Eye (tissue), 1 donor: Measurements from ENCODE around the gene FAIM2.
"Not testable (repeated sequence)": the region's sequence is repeated elsewhere in the genome, so short reads cannot be mapped to it uniquely, and the experiment has no call there.

Source experiments
- DNase-seq: peaks from one replicate; pipeline ENCODE4 v3.0.0-alpha.2; 2015

Gene FAIM2

GRCh38 chr12:49855890-49856289 lies 47.8 kb downstream of the FAIM2 start:
- not testable (repeated sequence) for DNase-seq

- no peak for DNase-seq
Measured at GRCh38 chr12:49854976-49855375, 48.7 kb downstream of the FAIM2 start.

GRCh38 chr12:49853671-49854070 lies 50.0 kb downstream of the FAIM2 start:
- DNase-seq, result no peak

GRCh38 chr12:49847161-49847560 lies 56.5 kb downstream of the FAIM2 start:
- no peak for DNase-seq

DNA sequence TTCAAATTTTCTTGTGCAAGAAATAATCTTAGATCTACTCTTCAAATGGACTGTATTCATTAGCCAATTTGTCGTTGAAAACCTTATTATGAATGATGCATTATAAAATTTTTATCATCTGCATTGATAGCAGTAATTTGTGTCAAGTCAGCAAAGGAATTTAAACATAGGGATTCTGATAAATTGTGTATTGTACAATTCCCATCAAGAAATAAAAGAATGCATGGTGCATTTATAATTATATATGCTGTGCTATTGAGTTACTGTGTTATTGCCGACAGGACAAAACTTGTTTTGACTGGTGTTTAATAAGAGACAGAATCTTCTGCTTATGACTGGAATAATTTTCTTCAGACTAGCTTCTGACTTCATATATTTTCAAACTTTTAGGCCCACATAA lies 57.7 kb downstream of the FAIM2 start:
- no peak for DNase-seq

- DNase-seq, result no peak
Measured at GRCh38 chr12:49843876-49844437, 59.7 kb downstream of the FAIM2 start.

DNA sequence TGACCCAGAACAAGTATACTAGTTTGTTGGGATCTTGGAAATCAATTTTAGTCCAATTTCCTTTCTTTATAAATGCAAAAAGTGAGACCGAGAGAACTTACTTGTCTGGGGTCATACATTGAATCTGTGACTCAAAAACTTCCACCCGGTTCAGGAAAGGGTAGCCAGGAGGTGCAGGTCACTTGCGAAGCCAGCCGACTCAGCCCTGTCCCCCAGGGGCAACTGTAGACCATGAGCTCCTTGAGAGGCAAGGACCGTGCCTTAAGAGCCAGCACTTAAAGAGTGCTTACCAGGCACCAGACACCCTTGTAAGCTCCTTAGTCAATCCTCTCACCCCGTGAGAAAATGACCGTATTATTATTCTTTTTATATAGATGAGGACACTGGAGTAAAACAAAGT lies 60.3 kb downstream of the FAIM2 start:
- DNase-seq, result no peak

DNA sequence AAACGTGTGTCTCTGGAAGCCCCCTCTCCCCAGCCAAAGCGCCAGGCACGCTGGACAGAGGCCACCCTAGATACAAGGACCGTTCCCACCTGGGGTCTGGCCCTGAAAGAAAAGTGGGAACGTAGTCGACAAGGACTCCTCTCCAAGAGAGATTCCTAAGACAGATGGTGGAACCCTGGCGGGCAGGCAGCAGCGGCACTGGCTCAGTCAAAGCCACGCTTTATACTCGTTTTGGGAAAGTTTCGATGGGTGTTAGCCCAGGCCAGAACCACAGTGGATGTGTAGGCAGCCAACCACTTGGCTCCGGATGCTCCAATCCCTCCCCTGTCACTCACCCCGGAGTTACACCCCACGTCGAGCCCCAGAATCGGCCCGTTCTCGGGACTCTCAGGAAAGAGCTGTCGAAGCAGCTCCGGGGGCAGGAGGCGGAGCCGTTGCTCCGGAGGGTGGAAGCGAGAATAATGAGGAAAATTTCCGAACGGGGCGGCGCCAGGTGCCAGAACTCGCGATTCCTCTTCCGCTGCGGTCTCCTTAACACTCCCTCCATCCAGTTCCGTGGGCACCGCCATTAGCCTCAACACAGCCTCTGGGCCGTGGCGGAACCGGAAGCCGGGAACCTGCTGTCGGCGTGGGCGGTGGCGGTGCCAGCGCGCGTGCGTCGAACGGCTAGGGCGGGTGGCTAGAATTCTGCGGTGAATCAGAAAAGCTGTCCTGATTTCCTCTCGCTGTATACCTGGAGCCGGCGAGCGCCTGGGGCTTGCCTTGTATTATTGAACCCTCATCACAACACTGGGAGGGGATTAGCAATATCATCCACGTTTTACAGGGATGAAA lies 61.0 kb downstream of the FAIM2 start, which contains the start of gene BCDIN3D:
Gene BCDIN3D (minus strand): TSS at position 588 of the 834 bp plus-strand sequence. CDS start 19 bp downstream, at position 569.
- DNase-seq, result peak; percentile 95

GRCh38 chr12:49838973-49839633 lies 64.6 kb downstream of the FAIM2 start:
- DNase-seq, result peak; percentile 68

DNA sequence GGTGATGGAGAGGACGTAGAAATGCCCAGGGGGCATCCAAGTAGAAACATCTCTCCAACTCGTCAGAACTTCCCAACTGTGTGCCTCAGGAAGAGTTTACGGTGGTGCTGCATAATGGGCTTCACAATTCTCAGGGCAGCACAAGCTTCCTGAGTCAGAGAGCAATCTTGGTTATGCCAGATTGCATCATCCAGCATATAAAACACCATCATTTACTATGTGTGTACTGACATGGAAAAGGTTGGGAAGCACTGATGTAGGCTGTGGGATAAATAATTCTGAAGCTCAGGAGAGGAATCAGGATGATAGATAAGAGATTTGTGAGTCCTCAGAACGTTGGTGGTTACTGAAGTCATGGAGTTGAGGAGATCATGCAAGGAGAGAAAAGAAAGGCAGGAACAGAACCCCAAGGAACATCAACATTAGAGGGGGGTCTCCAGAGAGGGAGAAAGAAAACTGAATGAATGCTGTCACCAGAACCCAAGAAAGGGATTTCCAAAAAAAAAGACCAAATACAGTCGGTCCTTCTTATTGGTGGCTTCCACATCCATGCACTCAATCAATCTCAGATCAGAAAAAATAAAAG lies 70.8 kb downstream of the FAIM2 start:
- no peak for DNase-seq

GRCh38 chr12:49831717-49832116 lies 72.0 kb downstream of the FAIM2 start:
- no peak for DNase-seq

DNA sequence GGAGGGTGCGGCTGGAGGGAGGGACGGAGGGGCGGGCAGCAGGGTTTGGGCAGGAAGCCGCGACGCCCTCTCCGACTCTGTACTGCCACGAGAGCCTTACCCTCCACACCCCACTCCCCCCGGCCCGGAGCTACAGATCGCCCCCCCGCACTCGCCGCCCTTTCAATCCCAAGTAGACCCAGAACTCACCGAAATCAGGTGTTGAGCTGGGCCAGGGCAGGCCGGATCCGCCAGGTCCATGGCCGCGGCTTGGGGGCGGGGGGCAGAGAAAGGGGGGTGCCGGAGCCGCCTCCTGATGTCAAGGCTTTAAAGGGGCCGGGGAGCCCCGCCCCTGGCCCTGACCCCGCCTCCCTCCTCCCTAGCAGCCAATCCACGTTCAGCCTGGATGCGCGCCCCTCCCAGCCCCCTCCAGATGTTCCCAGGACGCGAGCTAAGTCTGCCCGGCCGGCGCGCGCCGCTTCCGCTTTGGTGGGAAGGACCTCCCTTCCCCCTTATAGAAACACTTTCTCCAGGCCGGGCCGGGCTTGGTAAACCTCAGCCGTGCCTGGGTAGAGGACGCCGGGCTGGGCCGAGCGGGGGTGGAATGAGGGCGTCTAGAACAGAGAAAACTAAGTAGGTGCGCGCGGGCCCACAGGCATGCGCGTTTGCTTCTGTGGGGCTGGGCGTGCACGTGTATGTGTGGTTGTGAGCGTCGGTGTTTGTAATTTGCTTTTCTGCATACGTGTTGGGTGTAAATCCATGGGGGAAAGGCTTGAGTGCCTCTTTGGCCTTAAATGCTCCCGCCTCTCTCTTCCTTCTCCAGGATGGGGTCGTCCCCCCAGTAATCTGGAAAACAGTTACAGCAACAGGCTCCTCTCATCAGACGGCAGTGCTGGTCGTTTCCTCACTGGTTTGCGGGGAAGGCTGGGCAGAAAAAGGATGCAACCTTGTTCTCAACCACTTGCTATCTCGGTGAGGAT lies 75.3 kb downstream of the FAIM2 start, which contains the start of gene NCKAP5L:
Gene NCKAP5L (minus strand): TSS at position 281 of the 959 bp plus-strand sequence. CDS start 24,369 bp downstream, outside the sequence.
- DNase-seq, result peak; percentile 98

DNA sequence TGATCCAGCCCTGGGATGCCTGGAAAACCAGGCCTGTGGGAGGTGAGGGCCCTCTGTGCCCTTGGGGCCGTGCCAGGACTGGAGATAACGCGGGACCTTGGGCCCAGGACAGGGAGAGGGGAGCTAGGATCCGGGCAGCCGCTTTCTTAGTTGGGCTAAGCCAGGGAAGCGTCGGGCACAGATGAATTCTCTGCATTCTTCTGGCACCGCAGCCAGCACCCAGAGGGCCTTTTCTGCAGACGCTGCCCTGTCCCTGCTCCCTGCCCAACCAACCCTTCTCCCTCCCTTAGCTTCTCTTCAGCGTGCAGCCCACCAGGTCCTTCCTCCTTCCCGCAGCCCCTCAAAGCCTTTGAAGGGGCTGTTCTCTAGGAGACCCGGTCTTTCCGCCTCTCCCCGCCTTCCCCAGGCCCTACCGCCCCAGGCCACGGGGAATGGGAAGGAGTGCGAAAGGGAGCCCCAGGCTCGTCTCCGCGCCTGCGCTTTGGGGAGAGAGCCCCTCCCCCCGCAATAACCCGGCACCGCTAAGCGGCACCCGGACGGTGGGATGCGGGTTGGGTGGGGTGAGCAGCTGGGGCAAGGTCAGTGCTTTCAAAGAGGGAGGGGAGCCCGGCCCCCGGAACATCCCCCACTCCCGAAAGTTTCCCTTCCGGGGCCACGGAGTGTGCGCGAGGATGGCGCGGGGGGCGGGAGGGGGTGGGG lies 76.2 kb downstream of the FAIM2 start:
- peak; percentile 91 for DNase-seq

DNA sequence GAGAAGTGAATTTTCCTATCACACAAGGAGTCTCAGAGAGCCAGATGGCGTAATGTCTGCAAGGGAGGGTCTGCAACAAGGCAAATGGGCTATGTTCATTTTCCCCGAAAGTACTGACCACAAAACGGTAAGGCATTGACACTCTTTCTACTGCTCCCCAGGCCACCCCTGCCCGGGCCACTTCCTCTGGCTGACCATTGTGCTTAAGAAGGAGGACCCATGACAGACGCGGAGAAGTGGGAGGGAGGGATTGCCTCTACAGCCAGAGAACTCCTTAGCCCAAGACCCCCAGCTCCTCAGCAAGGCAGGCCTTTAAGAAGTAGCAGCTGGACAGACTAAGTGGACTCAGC lies 76.7 kb downstream of the FAIM2 start:
- DNase-seq, result no peak

DNA sequence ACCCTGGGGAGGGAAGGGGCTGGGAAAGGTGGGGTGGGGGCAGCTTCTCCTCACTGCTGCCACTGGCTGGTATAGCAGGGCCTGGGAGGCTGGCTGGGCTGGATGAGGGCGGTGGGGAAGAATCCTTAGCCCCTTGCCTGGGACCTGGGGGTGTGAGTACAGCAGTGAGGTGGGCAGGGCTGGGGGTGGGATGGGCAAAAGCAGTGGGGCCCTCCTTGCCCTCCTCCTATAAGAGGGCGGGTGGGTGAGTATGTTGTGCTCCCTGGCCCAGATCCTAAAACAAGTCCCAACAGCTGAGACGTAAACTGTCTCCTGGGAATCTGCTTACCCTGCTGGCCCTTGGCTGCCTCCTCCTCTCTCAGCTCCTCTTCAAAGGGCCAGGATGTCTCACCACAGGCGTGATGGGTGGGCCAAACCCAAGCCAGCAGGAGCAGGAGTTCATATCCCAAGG lies 77.7 kb downstream of the FAIM2 start:
- DNase-seq, result no peak

DNA sequence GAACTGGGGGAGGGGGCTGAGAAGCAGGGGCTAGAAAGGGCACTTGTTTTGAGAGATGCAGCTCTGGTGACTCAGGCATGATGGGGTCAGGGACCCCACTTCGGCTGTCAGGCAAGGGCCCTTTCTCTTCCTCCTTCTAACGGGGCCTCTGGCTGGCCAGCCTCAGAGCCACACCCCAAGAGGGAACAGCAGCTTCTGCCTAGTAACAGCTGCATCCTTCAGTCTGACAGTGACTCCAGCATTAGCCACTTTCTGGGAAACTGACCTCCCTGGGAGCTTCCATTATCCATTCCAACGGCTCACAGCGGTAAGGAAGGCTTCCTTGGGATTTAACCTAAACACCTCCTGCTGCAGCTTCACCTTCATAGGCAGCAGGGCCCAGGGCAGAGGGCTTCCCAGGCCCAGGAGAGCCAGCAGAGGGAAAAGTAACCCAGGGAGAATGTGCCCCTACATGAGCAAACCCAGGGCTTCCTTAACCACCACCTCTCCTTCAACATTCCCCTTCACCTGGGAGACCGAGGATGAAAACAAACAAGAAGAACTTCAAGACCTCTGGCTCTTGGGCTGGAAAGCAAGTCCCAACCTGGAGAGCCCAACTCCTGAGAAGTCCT lies 78.2 kb downstream of the FAIM2 start:
- DNase-seq, result peak; percentile 28

DNA sequence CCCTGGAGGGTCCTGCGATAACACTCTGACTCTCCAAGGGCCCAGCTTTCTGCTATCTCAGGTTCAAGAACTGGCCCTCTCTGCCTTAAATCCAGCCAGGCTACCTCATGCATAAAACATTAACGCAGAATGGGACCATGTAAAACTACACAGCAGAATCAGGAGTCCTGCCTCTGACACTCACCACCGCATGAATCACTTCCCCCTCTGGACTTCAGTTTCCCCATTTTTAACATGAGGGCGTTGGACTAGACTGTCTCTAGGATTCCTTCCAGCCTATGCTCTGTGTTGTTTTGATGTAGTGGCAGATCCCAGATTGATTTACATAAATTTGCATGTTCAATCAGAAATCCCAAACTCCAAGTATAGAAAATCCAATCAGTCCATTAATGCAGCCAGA lies 78.8 kb downstream of the FAIM2 start:
- DNase-seq, result no peak

DNA sequence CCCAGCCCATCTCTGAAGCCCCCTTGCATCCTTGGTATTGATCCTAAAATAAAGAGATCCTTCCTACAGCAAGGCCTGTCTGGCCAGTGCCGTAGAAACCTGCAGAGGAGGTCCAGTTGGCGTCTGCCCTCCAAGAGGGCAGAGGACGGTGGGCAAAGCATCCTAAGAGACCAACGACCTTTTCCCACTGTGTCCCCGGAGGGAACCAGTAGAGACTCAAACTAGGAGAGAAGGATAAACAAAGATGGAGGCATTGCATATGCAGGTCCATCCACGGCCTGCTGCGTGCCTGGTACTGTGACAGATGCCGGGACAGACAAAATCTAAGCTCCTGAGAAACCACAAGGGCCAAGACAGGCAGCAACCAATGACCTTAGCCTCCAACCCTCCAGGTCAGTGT lies 79.3 kb downstream of the FAIM2 start:
- no peak for DNase-seq

DNA sequence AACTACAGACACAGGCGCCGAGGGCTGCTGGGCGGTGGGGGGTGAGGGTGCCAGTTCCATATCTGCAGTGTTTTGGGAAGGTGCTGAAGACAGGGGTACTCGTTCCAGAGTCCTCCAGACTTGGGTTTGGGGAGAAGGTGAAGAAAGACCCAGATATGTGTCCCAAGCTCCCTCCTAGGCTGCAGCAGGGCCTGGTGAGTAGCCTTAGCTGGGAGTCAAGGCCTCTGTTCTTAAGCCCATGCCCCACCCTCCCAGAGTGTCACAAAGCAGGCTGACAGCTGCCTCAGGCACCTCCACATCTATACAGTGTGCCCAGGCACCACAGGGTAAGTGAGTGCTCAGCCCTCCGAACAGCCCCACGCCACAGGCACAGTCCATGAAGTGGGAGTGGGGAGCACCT lies 79.7 kb downstream of the FAIM2 start:
- DNase-seq, result no peak

DNA sequence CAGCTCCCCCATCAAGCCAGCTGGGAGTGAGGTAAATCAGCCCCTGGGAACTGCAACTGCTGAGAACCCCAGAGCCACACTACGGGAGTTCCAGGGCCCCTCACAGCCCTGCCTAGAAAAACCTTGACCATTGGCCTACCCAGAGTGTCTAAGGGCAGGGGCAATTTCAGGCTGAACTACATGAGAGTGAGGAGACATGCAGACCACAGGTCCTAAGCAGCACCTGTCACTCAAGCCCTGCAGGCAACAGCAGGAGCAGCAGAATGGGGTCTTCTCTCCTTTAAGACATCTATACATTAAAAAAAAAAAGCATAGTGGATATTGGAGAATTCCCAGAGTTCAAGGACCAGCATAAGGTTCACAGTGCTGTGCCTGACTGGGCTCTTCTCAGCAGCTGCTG lies 80.3 kb downstream of the FAIM2 start:
- no peak for DNase-seq
